Upper lobe of right lung (tissue), 1 donor: ENCODE measurements around the gene ANGPTL7. TPM values are rescaled to one million over a fixed set of nuclear protein-coding genes. Genes with fewer than 3 reads are reported as not detected.

ENCODE experiments used
- ATAC-seq: fragments of 200-7000 bp; cut with Tn5 transposase; one replicate; pipeline ENCODE4 v1.9.1; 2020; ENCODE audit warnings: mild to moderate bottlenecking, moderate library complexity
- DNase-seq: peaks from one replicate; pipeline ENCODE4 v3.0.0-alpha.2; 2020
- H3K27ac ChIP-seq: fragments of 200-600 bp; one replicate; pipeline ENCODE4 v1.8.0; 2022
- H3K27me3 ChIP-seq: fragments of 200-600 bp; one replicate; pipeline ENCODE4 v1.8.0; 2022; ENCODE audit warnings: mild to moderate bottlenecking
- H3K36me3 ChIP-seq: fragments of 200-600 bp; one replicate; pipeline ENCODE4 v1.8.0; 2022
- H3K4me1 ChIP-seq: fragments of 200-600 bp; one replicate; pipeline ENCODE4 v1.8.0; 2022
- H3K4me3 ChIP-seq: fragments of 200-600 bp; one replicate; pipeline ENCODE4 v1.8.0; 2022; ENCODE audit warnings: mild to moderate bottlenecking
- H3K9me3 ChIP-seq: fragments of 200-600 bp; one replicate; pipeline ENCODE4 v1.8.0; 2022
- intact Hi-C: fragments of 100-400 bp; cut with DNase I; formaldehyde crosslinking; loops from one replicate; pipeline ENCODE4 v1.11.0; 2022
- total RNA-seq: library from RNA; stranded (reverse); fragmentation: NEBNext Ultra II Directional; extraction: Animal tissue kit (Norgen Biotek cat#: 25700); gene quantifications from one replicate; pipeline ENCODE4 v1.2.1, GENCODE V29; 2021
- TF ChIP-seq, protein P1 (sequence below): fragments of 200-600 bp; IDR thresholded peaks from one replicate; pipeline ENCODE4 v1.8.0; 2022; ENCODE audit warnings: antibody characterized with exemption
- donor health status: DM: no; HTN: yes; CAD: no; lungs with severe emphysema.

The ANGPTL7 gene
- total RNA-seq, 1 donor from 2014 or later: 1.1 TPM

DNA sequence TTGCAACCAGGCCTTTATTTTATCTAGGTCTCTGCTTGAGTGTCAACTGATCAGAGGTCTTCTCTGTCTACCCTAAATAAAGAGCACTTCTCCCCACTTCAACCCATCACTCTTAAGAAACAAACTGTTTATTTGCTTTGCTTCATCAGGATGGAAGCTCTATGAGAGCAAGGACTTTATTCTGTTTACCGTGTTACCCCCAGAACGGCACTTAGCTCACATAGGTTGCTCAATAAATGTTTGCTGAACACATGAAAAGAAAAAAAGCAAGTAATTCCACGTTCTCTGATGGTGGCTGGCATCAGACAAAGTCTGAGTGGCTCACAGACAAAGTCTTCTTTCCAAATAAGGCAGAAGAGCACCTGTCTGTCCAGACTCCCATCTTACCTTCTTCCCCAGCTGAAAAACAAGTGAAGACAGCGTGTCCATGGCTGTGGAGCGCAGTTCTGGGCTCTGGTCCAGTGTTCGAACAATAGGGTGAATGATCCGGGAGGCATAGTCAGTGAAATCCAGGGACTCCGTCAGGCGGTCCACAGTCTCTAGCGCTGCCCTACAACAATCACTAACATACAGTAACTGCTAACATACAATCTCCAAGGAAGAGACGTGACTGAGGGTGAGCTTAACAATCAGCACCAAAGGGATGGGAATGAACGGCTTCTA lies 22.9 kb downstream of the ANGPTL7 start:
- peaks cover 95% of the 10 kb centered on the region for H3K36me3 ChIP-seq
- no peaks in the 10 kb centered on the region for H3K9me3 ChIP-seq
- no peak overlapping the region for H3K27ac ChIP-seq
- TF ChIP-seq, protein P1, sequence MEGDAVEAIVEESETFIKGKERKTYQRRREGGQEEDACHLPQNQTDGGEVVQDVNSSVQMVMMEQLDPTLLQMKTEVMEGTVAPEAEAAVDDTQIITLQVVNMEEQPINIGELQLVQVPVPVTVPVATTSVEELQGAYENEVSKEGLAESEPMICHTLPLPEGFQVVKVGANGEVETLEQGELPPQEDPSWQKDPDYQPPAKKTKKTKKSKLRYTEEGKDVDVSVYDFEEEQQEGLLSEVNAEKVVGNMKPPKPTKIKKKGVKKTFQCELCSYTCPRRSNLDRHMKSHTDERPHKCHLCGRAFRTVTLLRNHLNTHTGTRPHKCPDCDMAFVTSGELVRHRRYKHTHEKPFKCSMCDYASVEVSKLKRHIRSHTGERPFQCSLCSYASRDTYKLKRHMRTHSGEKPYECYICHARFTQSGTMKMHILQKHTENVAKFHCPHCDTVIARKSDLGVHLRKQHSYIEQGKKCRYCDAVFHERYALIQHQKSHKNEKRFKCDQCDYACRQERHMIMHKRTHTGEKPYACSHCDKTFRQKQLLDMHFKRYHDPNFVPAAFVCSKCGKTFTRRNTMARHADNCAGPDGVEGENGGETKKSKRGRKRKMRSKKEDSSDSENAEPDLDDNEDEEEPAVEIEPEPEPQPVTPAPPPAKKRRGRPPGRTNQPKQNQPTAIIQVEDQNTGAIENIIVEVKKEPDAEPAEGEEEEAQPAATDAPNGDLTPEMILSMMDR: no peak
- no peaks in the 10 kb centered on the region for H3K27me3 ChIP-seq
- no peaks in the 10 kb centered on the region for H3K4me1 ChIP-seq
- intact Hi-C loops: no loop called here
- H3K4me3 ChIP-seq: no peak overlapping the region
- no peak for ATAC-seq
- DNase-seq: no peak

DNA sequence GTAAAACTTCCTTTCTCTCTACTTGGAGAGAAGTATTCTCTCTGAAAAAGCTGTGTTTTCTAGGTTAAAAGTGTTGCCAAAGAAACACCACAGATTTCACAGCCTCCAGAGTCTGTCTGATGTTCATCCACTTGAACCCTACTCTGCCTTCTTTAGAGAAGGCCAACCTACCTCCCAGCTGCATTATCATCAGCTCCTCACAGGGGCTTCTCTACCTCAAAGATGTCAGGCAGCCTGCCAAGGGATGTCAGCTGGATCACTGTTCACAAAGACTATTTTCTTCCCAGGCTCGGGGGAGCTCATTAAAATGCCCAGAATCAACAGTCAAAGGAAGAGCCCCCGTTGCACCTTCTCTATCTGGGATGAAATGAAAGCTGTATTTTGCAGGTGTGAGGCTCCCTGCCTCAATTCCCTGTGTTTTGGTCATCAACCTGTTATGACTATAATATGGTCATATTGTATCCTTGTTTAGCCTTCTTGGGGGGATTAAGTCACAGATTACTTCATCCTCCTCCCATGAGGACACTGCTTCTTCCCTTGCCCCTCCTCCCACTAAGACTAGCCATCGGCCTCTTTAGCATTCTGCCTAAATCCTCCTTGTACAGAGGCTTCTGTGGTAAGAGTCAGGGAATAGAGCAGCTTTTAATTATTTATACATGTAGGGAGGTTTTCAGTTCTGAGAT lies 25.7 kb downstream of the ANGPTL7 start:
- no peak overlapping the region for H3K4me3 ChIP-seq
- ATAC-seq: no peak
- H3K9me3 ChIP-seq: no peaks in the 10 kb centered on the region
- peaks cover 87% of the 10 kb centered on the region for H3K36me3 ChIP-seq
- intact Hi-C loops: no loop called here
- no peak overlapping the region for H3K27ac ChIP-seq
- TF ChIP-seq, protein P1: no peak
- DNase-seq: no peak
- no peaks in the 10 kb centered on the region for H3K27me3 ChIP-seq
- H3K4me1 ChIP-seq: no peaks in the 10 kb centered on the region

DNA sequence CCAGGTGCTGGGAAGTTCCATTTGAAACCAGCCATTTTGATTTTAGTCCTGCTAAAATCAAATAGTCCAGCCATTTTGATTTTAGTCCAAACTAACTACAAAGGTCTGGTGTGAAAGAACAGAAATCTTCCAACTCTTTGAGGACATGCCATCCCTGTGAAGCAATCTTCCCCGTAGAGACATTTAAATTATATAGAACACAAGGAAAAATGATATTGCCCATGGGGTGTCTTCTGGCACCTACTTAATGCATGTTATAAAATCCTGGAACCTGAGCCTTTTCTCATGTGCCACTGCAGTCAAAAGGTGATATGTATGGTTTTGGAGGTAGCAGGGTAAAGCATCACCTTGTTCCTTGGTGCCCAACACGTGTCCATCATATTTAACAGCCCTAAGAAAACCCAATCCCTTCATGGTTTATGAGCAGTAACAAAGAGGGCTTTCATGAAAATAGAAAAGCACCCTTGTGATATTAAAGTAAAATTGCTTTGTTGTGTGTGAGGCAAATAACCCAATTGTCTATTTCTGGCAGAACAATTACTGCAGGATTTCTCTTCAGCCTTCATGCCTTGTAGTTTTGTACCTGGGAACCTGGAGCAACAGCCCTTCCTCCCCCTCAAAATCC lies 26.3 kb downstream of the ANGPTL7 start:
- no peak for ATAC-seq
- no peak for DNase-seq
- no peaks in the 10 kb centered on the region for H3K4me1 ChIP-seq
- no peaks in the 10 kb centered on the region for H3K9me3 ChIP-seq
- H3K27ac ChIP-seq: no peak overlapping the region
- H3K36me3 ChIP-seq: peaks cover 86% of the 10 kb centered on the region
- no peaks in the 10 kb centered on the region for H3K27me3 ChIP-seq
- no peak overlapping the region for H3K4me3 ChIP-seq
- TF ChIP-seq, protein P1: no peak
- intact Hi-C loops: no loop called here

DNA sequence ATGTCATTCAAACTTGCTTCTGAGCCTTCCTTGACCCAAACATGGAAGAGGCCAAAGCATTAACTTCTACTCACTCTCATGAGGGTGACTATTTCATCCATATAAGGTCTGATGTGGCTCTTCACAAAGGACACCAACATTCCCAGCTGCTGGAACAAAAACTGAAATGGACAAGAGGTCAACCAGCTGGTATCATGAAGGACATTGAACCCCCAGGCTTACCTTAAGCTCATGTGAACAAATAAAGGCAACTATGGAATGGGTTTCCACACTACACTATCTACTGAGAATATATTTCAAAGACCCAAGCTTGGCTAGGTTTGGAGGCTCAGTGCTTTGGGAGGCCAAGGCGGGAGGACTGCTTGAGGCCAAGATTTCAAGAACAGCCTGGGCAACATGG lies 26.9 kb downstream of the ANGPTL7 start:
- Histone ChIP-seq H3K27me3 (no peaks in the 10 kb centered on the region), H3K4me3 (no peak overlapping the region), H3K27ac (no peak overlapping the region), H3K9me3 (no peaks in the 10 kb centered on the region), H3K4me1 (no peaks in the 10 kb centered on the region), H3K36me3 (peaks cover 82% of the 10 kb centered on the region)
- no peak for ATAC-seq
- intact Hi-C loops: no loop called here
- TF ChIP-seq, protein P1: no peak
- DNase-seq: no peak

DNA sequence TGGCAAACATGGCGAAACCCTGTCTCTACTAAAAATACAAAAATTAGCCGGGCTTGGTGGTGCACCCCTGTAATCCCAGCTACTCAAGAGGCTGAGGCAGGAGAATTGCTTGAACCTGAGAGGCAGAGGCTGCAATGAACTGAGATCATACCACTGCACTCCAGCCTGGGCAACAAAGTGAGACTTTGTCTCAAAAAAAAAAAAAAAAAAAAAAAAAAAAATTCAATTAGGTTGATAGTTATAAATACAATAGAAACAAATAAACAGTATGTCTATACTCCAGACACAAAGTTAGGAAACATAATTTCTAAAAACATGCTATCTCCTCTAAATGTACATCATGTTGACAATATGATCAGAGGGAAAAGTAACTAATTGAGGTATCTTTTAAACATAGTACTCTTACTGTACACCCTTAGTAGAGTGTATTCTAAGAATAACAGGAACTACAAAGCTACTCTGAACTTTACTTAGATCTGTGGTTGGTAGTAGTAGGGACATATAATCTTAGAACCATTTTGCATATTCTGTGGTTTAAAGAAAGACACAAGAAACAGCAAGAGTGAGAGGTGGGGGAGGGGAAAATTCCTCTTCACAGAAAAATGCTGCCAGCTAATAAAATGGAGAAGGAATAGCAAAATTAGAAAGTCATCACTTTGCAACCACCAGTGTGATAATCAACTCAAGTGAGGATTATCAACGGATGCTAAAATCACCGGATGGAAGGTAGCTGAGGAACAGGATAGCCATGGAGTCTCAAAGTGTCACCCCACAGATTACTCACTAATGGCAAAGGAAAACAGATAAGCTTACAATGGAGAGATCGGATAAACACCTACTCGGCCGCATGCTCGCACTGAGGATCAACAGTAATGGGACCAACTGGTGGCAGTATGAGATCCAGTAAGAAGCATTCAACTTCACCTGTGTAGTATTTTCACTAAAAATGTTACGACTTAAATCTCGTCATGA lies 38.2 kb downstream of the ANGPTL7 start:
- Histone ChIP-seq H3K9me3 (no peaks in the 10 kb centered on the region), H3K4me3 (no peak overlapping the region), H3K27ac (no peak overlapping the region), H3K27me3 (no peaks in the 10 kb centered on the region), H3K4me1 (no peaks in the 10 kb centered on the region), H3K36me3 (peaks cover 91% of the 10 kb centered on the region)
- DNase-seq (no peak), ATAC-seq (no peak)
- intact Hi-C loops: no loop called here
- TF ChIP-seq, protein P1: no peak
